HG03280 (cell line): ENCODE measurements around the gene RAPGEF5.

Experiments
- ATAC-seq: cut with Tn5 transposase; IDR thresholded peaks from one replicate; pipeline ENCODE4 v1.9.1; 2021; ENCODE audit warnings: mild to moderate bottlenecking, moderate library complexity; ENCODE audit not compliant: unreplicated experiment

Gene RAPGEF5

GRCh38 chr7:22356701-22357310 is at the start of gene RAPGEF5:
RAPGEF5 (minus strand) TSS chr7:22357154; CDS start chr7:22357060, 94 bp downstream.
- peak; percentile 62 for ATAC-seq

GRCh38 chr7:22406715-22407114 is 49.8 kb upstream of the RAPGEF5 start:
- ATAC-seq, result no peak

GRCh38 chr7:22404421-22405023 is 47.6 kb upstream of the RAPGEF5 start:
- ATAC-seq, result no peak

GRCh38 chr7:22403344-22403743 is 46.4 kb upstream of the RAPGEF5 start:
- ATAC-seq, result no peak

GRCh38 chr7:22402250-22402649 is 45.3 kb upstream of the RAPGEF5 start:
- no peak for ATAC-seq

- ATAC-seq, result no peak
Measured at GRCh38 chr7:22400936-22401553, 44.1 kb upstream of the RAPGEF5 start.

- no peak for ATAC-seq
Measured at GRCh38 chr7:22400150-22400814, 43.3 kb upstream of the RAPGEF5 start.

GRCh38 chr7:22399546-22399945 is 42.6 kb upstream of the RAPGEF5 start:
- no peak for ATAC-seq

- ATAC-seq, result no peak
Measured at GRCh38 chr7:22399091-22399490, 42.1 kb upstream of the RAPGEF5 start.

- no peak for ATAC-seq
Measured at GRCh38 chr7:22397981-22398380, 41.0 kb upstream of the RAPGEF5 start.

GRCh38 chr7:22395222-22395621 is 38.3 kb upstream of the RAPGEF5 start:
- no peak for ATAC-seq

- no peak for ATAC-seq
Measured at GRCh38 chr7:22394739-22395138, 37.8 kb upstream of the RAPGEF5 start.

- no peak for ATAC-seq
Measured at GRCh38 chr7:22393913-22394729, 37.2 kb upstream of the RAPGEF5 start.

- no peak for ATAC-seq
Measured at GRCh38 chr7:22390516-22390915, 33.6 kb upstream of the RAPGEF5 start.

GRCh38 chr7:22389892-22390291 is 32.9 kb upstream of the RAPGEF5 start:
- no peak for ATAC-seq

- ATAC-seq, result no peak
Measured at GRCh38 chr7:22387583-22387982, 30.6 kb upstream of the RAPGEF5 start.

- peak; percentile 49 for ATAC-seq
Measured at GRCh38 chr7:22386865-22387264, 29.9 kb upstream of the RAPGEF5 start.

- ATAC-seq, result peak; percentile 64
Measured at GRCh38 chr7:22386206-22386858, 29.4 kb upstream of the RAPGEF5 start.

- no peak for ATAC-seq
Measured at GRCh38 chr7:22385326-22385725, 28.4 kb upstream of the RAPGEF5 start.

GRCh38 chr7:22380333-22380732 is 23.4 kb upstream of the RAPGEF5 start:
- ATAC-seq, result no peak
